ENCODE results near the gene NKX2-4. TPM values are rescaled to one million over a fixed set of nuclear protein-coding genes. Genes with fewer than 3 reads are reported as not detected.
"Not testable (repeated sequence)": the region's sequence is repeated elsewhere in the genome, so short reads cannot be mapped to it uniquely, and the experiment has no call there.

Gene NKX2-4
- total RNA-seq, 1 donor from 2014 or later = not detected

DNA sequence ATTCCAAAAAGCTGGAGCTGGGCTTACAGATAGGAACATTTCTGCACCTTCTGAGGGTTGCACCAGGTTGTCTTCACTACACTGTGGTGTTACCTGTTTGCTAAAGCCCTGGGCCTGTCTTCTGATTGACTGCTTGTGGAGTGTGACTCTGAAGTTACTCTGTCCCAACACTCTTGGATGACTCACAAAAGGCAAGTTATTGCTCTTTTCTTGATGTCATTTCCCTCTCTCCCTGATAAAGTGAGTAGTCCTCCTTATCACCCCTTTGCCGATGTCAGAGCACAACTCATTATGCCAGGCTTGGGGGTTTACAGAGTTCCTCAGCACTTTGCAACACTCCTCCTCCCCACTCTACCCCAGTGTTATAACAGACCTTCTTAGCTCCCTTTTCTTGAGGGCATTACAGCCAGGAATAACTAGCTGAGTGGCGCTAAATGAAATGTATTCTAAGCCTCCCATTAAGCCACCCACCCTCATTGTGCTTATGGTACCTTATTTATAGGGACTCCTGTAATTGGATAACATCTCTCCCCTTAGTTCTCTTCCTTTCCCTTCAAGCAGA, 36.1 kb upstream of the NKX2-4 start:
- Mint-ChIP-seq H3K9me3 (no peaks in the 10 kb centered on the region), H3K4me3 (no peak overlapping the region), H3K4me1 (ENCODE audit: unreplicated experiment) (no peaks in the 10 kb centered on the region), H3K27me3 (peaks cover 45% of the 10 kb centered on the region), H3K27ac (no peak overlapping the region), H3K36me3 (no peaks in the 10 kb centered on the region)
- DNase-seq (ENCODE audit: extremely low spot score, unreplicated experiment) = no peak
- TF ChIP-seq, protein P1, sequence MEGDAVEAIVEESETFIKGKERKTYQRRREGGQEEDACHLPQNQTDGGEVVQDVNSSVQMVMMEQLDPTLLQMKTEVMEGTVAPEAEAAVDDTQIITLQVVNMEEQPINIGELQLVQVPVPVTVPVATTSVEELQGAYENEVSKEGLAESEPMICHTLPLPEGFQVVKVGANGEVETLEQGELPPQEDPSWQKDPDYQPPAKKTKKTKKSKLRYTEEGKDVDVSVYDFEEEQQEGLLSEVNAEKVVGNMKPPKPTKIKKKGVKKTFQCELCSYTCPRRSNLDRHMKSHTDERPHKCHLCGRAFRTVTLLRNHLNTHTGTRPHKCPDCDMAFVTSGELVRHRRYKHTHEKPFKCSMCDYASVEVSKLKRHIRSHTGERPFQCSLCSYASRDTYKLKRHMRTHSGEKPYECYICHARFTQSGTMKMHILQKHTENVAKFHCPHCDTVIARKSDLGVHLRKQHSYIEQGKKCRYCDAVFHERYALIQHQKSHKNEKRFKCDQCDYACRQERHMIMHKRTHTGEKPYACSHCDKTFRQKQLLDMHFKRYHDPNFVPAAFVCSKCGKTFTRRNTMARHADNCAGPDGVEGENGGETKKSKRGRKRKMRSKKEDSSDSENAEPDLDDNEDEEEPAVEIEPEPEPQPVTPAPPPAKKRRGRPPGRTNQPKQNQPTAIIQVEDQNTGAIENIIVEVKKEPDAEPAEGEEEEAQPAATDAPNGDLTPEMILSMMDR (conservative IDR thresholded peaks at IDR 0.05) = no peak

DNA sequence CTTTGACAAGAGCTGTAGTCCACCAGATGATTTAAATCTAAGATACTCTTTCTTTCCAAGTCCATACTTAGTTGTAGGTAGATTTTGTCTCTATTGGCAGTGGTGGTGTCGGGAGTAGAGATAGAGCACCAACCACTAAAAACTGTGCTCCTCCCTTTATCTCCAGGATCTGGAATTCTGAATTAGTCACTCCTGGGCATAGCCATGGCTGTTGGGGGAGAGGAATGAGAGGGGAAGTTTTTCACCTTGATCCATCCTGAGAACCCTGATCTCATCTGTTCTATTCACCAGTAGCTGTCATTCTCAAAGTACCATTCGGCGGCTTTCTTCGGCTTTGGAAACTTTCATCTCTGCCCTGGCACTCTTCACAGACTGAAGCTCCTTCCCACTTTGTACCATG, 35.6 kb upstream of the NKX2-4 start:
- Mint-ChIP-seq H3K27ac (no peak overlapping the region), H3K27me3 (peaks cover 45% of the 10 kb centered on the region), H3K9me3 (no peaks in the 10 kb centered on the region), H3K36me3 (no peaks in the 10 kb centered on the region), H3K4me1 (ENCODE audit: unreplicated experiment) (no peaks in the 10 kb centered on the region), H3K4me3 (no peak overlapping the region)
- DNase-seq (ENCODE audit: extremely low spot score, unreplicated experiment) = no peak
- TF ChIP-seq, protein P1 (conservative IDR thresholded peaks at IDR 0.05) = no peak

DNA sequence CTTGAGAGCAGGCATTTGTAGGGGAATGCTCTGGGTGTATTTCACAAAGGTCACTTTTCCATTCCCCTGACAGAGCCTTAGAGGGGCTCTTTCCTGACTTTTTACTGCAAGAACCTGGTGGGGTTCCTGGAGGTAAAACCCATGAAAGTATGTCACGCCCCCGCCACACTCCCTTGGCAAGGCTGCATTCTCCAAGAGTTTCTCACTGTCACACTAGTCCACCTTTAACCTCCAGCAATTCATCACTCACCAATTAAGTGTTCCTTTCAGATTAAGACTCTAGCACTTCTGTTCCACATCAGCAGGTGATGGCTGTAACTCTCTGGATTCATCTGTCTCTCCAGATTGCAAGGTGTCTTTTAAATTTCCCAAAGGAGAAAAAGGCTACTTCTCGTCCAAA, 32.7 kb upstream of the NKX2-4 start:
- TF ChIP-seq, protein P1 (conservative IDR thresholded peaks at IDR 0.05) = no peak
- no peaks in the 10 kb centered on the region for H3K4me1 Mint-ChIP-seq (ENCODE audit: unreplicated experiment)
- no peaks in the 10 kb centered on the region for H3K9me3 Mint-ChIP-seq
- H3K27me3 Mint-ChIP-seq = peaks cover 36% of the 10 kb centered on the region
- DNase-seq (ENCODE audit: extremely low spot score, unreplicated experiment) = no peak
- no peak overlapping the region for H3K4me3 Mint-ChIP-seq
- no peaks in the 10 kb centered on the region for H3K36me3 Mint-ChIP-seq
- H3K27ac Mint-ChIP-seq = no peak overlapping the region

DNA sequence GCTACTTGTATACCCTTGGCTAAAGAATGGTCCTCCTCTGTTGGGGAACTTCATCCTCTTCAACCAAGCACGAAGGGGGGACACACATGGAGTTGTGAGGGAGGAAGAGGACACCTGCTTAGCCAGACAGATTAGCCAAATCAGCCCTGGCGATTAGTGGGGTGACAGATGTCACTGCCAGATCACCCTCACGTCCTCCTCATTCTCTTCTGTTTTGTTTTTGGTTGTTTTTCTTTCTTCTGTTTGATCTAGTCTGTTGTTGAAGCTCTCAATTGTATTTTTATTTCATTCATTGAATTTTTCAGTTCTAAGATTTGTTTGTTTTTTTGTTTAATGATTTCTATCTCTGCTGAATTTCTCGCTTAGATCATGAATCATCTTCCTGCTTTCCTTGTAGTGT, 27.5 kb upstream of the NKX2-4 start:
- H3K4me3 Mint-ChIP-seq = no peak overlapping the region
- H3K36me3 Mint-ChIP-seq = no peaks in the 10 kb centered on the region
- TF ChIP-seq, protein P1 (conservative IDR thresholded peaks at IDR 0.05) = no peak
- H3K9me3 Mint-ChIP-seq = no peaks in the 10 kb centered on the region
- DNase-seq (ENCODE audit: extremely low spot score, unreplicated experiment) = no peak
- no peak overlapping the region for H3K27ac Mint-ChIP-seq
- H3K4me1 Mint-ChIP-seq (ENCODE audit: unreplicated experiment) = no peaks in the 10 kb centered on the region
- H3K27me3 Mint-ChIP-seq = peaks cover 11% of the 10 kb centered on the region

DNA sequence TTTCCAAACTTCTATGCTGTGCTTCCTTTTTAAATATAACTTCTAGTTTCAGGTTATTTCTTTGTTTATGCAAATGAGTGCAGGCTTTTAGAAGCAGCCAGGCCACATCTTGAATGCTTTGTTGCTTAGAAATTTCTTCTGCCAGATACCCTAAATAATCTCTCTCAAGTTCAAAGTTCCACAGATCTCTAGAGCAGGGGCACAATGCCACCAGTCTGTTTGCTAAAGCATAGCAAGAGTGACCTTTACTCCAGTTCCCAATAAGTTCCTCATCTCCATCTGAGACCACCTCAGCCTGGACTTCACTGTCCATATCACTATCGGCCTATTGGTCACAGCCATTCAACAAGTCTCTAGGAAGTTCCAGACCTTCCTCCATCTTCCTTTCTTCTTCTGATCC, 26.4 kb upstream of the NKX2-4 start:
- not testable (repeated sequence) for H3K4me3 Mint-ChIP-seq

DNA sequence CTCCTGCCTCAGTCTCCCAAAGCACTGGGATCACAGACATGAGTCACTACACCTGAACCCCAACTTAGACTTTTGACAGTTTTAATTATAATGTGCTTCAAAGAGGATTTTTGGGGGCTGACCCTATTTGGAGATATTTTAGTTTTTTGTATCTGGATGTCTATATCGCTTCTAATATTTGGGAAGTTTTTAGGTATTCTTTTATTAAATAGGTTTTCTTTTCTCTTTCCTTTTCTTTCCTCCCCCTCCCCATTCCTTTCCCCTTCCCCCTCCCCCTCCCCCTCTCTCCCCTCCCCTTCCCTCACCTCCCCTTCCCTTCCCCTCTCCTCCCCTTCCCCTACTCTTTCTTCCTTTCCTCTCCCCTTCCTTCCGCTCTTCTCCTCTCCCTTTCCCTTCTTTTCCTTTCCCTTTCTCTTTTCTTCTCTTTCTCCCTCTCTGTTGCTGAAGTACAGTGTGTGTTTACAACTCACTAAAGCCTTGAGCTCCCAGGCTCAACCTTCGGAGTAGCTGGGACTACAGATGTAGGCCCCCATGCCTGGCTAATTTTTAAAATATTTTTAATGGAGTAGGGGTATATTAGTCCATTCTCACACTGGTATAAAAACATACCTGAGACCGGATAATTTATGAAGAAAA, 24.4 kb upstream of the NKX2-4 start:
- peaks cover 24% of the 10 kb centered on the region for H3K27me3 Mint-ChIP-seq
- DNase-seq (ENCODE audit: extremely low spot score, unreplicated experiment) = no peak
- no peaks in the 10 kb centered on the region for H3K36me3 Mint-ChIP-seq
- no peak overlapping the region for H3K4me3 Mint-ChIP-seq
- no peak overlapping the region for H3K27ac Mint-ChIP-seq
- TF ChIP-seq, protein P1 (conservative IDR thresholded peaks at IDR 0.05) = no peak
- H3K9me3 Mint-ChIP-seq = no peaks in the 10 kb centered on the region
- no peaks in the 10 kb centered on the region for H3K4me1 Mint-ChIP-seq (ENCODE audit: unreplicated experiment)

More for the DNA sequence above, 26.4 kb upstream of the NKX2-4 start:
- H3K9me3 Mint-ChIP-seq; H3K4me1 Mint-ChIP-seq (ENCODE audit: unreplicated experiment); H3K36me3 Mint-ChIP-seq; H3K27ac Mint-ChIP-seq; DNase-seq (ENCODE audit: extremely low spot score, unreplicated experiment); H3K27me3 Mint-ChIP-seq: not testable (repeated sequence)

DNA sequence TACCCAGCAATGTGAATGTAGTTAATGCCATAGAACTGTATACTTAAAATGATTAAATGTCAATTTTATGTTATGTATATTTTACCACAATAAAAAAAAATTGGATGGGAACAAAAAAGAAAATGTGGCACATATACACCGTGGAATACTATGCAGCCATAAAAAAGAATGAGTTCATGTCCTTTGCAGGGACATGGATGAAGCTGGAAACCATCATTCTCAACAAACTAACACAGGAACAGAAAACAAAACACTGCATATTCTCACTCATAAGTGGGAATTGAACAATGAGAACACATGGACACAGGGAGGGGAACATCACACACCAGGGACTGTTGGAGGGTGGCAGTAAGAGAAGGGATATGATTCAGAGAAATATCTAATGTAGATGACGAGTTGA, 21.8 kb upstream of the NKX2-4 start:
- not testable (repeated sequence) for DNase-seq (ENCODE audit: extremely low spot score, unreplicated experiment); H3K4me1 Mint-ChIP-seq (ENCODE audit: unreplicated experiment); H3K27ac Mint-ChIP-seq; H3K4me3 Mint-ChIP-seq; H3K36me3 Mint-ChIP-seq; H3K9me3 Mint-ChIP-seq
- H3K27me3 Mint-ChIP-seq = peaks cover 43% of the 10 kb centered on the region

DNA sequence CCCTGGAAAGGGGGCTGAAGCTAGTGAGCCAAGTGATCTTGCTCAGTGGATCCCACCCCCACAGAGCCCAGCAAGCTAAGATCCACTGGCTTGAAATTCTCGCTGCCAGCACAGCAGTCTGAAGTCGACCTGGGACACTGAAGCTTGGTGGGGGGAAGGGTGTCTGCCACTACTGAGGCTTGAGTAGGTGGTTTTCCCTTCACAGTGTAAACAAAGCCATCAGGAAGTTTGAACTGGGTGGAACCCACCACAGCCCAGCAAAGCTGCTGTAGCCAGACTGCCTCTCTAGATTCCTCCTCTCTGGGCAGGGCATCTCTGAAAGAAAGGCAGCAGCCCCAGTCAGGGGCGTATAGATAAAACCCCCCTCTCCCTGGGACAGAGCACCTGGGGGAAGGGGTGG, 16.7 kb upstream of the NKX2-4 start:
- not testable (repeated sequence) for H3K4me1 Mint-ChIP-seq (ENCODE audit: unreplicated experiment); DNase-seq (ENCODE audit: extremely low spot score, unreplicated experiment); H3K4me3 Mint-ChIP-seq; H3K27ac Mint-ChIP-seq; H3K36me3 Mint-ChIP-seq; H3K9me3 Mint-ChIP-seq
- H3K27me3 Mint-ChIP-seq = peaks cover 75% of the 10 kb centered on the region

Measured in type B pancreatic cell (in vitro differentiated cells).